Measurements from ENCODE around the gene TMPRSS7.
"Not testable (repeated sequence)": the region's sequence is repeated elsewhere in the genome, so short reads cannot be mapped to it uniquely, and the experiment has no call there.

TMPRSS7 gene

DNA sequence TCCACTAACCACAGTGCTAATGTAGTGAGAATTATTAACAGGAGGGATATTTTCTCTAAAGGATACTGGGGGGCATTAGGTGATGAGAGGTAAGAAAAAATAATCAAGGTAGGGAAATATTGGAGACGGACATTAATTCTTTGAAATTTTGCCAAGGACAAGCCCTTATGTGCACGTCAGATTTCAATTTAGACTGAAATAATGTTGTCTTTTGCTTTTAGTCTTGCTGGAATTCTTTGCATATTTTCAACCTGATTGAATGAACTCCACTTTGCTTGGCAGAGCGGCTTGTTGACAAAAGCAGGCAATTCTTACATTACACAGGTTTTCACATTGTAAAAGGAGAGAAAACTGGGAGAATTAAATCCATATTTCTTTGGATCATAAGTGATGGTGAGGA is 26.6 kb downstream of the TMPRSS7 start:
- no peak for DNase-seq (ENCODE audit: low spot score)

DNA sequence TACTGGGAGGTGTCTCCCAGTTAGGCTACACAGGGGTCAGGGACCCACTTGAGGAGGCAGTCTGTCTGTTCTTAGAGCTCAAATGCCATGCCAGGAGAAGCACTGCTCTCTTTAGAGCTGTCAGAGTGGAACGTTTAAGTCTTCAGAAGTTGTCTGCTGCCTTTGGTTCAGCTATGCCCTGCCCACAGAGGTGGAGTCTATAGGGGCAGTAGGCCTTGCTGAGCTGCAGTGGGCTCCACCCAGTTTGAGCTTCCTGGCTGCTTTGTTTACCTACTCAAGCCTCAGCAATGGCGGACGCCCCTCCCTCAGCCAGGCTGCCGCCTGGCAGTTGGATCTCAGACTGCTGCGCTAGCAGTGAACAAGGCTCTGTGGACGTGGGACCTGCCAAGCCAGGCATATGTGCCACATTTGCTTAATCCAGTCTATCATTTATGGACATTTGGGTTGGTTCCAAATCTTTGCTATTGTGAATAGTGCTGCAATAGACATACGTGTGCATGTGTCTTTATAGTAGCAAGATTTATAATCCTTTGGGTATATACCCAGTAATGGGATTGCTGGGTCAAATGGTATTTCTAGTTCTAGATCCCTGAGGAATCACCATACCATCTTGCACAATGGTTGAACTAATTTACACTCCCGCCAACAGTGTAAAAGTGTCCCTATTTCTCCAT is 38.0 kb downstream of the TMPRSS7 start:
- not testable (repeated sequence) for DNase-seq (ENCODE audit: low spot score)

DNA sequence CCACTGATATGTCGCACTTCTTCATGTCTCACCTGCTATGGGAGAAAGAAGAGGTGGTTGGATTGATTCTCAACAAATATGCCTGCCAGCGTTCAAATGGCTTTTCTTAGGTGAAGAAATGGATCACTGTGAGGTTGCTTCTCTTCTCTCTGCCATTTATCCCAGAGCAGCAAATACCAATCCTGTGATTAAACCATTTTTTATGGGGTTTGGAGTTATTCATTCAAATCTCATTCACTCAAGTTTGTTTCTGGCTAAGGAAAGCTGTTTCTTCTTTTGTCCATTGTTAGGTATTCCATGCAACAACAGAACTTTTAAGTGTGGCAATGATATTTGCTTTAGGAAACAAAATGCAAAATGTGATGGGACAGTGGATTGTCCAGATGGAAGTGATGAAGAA is 39.5 kb downstream of the TMPRSS7 start:
- no peak for DNase-seq (ENCODE audit: low spot score)

DNA sequence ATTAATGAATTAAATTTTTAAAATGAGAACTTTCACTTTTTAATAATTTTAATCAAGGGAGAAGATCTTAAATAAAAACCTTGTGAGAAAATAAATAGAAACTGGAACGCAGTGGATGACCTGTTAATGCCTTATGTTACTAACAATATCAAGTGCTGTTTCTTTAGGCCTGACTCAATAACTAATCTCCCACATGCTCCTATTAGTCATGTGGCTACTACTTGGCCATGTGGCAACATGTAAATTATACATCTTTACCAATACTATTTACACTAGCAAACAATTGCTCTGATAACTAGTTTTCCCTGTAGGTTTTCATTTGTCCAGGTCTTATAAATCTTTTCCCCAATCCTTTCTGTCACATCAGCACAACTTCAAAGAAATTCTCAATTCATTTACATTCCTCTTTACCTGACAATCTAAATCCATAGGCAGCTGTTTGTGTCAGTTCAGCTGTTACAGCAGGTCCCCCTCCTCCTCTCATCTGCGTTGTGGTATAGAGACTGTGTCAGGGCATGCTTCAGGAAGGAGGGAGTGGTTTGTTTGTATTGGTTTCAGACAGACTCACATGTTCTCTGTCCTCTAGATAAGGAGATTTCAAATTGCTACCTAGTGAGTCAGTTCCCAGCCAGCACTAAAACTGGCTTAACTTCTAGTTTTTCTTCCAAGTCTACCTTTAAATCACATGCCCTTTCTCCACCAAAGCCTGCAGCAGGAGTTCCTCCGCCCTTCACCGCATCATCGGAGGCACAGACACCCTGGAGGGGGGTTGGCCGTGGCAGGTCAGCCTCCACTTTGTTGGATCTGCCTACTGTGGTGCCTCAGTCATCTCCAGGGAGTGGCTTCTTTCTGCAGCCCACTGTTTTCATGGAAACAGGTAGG is 40.3 kb downstream of the TMPRSS7 start:
- DNase-seq (ENCODE audit: low spot score) = no peak

DNA sequence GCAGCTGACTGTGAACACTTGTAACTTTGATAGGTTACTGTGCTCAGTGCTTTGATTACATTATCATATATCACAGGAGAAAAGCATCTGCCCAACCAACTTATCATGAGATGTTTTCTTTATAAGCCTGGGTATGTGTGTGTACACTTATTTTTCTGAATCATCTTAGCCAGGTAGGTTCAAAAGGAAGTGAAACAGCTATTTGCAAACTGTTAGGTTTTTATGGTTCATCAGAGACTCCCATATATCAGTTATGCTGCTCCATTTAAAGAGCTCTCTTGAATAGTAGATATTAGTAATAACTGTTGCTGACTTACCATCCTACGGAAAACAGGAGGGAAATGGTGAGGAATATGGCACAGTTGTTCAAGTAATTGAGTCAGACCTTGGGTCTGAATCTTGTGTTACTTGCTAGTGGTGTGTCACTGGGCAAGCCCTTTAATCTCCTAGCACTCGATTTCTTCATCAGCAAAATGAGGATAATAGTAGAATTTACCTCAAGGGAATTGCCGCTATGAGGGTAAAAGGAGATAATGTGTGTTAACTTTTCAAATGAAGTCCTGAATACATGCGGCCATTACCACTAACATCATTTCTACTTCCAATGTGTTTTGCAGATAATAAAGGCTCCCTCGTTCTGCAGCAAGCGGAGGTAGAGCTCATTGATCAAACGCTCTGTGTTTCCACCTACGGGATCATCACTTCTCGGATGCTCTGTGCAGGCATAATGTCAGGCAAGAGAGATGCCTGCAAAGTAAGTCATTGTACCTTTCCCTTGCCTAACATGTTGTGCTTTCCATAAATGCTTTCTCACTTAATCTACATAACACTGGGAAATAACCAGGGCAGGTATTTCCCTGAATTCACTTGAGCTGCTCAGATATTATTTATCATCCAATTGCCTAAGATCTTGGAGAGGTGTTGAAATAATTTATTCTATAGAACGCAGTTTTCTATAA is 43.9 kb downstream of the TMPRSS7 start:
- no peak for DNase-seq (ENCODE audit: low spot score)

DNA sequence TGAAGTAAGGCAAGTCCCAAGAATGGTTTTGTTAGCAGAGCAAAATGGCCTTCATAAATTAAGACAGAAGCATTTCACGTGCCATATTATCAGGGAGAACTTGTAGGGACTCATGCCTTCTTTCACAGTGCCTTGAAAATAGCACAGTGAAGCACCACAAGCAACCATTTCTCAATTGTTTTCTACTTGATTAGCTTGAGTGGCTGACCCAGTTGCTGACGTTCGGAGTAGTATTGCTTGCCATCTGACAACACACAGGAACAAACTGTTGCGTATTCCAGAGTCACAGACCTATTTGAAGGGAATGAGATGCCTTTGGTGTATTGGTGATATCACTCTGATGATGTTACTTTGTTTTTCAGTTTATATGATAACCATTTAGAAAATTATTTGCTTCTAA is 48.7 kb downstream of the TMPRSS7 start:
- DNase-seq (ENCODE audit: low spot score) = no peak

DNA sequence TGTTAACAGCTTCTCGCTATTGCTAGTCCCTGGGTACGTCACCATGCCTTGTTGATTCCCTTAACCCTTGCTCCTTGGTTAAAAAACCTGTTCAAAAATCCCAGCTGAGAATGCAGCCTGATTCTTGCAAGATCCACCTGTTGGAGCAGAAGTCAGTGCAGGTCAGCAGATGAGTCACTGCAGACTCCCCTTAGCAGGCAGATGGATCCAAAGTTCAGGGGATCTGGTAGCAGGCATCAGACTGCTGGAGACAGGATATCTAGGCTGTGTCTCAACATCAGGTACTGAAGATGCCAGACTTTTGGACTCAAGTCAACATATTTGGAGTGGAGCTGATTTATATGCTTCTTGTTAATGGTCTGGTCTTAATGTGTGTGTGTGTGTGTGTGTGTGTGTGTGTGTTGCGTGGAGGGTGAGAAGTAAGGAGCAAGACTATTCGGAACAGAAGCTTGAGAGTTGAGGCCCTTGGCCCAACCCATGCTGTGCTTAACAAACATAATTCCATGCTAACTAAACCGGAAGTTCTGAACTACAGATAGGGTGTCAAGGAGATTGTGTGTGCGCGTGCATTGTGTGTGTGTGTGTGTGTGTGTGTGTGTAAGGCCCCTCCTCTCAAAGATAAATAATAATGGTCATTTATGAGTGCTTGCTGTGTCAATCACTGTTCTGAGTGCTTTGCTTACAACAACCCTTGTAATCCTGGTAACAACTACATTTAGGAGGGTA is 50.6 kb downstream of the TMPRSS7 start:
- no peak for DNase-seq (ENCODE audit: low spot score)

DNA sequence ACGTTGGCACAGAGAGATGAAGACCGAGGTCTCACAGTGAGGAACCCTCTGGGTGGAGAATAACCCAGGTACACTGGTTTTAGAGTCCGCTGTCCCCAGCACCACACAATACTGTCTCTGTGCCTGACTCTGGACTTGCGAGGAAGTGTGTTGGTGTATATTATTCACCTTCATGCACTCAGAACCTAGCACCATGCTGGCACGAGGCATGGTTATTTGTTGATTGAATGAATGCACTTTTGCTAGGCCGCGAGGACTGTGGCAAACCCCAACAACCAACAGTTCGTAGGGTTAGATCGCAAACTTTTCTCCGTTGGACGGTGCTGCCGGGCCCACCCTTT is 51.2 kb downstream of the TMPRSS7 start:
- DNase-seq (ENCODE audit: low spot score) = no peak

DNA sequence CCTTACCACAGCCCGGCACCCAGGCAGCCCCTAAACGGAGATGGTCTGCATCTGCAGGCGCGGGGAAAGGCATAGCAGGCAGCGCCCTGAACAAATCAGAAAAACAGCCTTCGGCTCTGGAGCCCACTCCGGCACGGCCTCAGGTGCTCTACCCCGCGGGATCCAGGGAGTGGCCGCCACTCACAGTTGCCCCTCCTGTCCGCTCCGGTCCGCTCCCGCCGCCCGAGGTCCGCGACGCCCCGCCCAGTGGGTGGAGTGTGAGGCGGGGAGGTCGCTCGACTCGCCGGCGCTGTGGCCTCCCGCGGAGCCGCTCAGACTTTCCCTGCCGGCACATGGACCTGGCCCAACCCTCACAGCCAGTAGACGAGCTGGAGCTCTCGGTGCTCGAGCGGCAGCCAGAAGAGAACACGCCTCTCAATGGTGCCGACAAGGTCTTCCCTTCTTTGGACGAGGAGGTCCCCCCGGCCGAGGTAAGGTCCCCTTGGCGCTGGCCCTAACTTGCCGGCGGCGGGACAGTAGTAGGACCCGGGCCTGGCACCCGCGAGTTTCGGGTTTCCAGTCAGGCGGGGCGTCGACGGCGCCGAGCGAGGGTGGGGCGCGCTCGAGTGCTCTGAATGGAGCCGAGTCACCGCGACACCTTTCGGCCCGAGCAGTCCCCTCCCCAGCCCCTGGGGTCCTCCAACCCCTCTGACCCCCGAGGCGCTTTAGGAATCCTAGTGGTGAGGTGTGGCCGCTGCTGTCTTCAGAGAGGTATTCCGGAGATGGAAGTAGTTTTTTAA is 51.7 kb downstream of the TMPRSS7 start, which contains the start of gene C3orf52:
Gene C3orf52 (plus strand): TSS at position 314 of the 779 bp plus-strand sequence. CDS start 19 bp downstream, at position 333.
- DNase-seq (ENCODE audit: low spot score) = peak; percentile 16

DNA sequence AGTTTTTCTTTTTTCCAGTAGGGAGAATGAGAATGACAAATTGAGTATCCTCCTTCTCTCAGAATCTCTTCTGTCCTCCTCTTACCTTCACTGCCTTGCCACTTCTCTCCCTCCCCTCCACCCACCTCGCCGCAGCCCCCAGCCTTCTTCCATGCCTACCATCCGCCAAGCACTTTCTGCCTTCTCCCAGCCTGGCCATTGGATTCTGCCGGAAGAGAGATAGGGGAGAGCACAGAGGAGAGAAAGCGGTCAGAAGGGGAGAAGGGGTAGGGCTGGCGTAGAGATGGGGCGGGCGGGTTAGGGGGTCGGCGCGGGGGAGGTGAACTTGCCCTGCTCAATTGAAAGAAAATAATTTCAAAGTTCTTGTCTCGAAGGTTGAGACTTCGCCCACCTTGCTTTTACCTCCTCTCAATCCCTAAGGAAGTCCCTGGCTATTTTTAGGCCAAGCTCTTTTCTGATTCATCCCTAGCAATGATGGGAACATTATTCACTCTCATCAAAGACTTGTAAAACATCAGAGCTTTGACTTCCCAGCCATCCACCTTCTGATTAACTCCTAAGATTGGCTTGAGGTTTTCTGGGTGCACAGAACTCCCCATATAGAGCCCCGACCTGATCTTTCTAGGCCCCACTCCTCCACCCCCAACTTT is 52.5 kb downstream of the TMPRSS7 start:
- DNase-seq (ENCODE audit: low spot score) = no peak

DNA sequence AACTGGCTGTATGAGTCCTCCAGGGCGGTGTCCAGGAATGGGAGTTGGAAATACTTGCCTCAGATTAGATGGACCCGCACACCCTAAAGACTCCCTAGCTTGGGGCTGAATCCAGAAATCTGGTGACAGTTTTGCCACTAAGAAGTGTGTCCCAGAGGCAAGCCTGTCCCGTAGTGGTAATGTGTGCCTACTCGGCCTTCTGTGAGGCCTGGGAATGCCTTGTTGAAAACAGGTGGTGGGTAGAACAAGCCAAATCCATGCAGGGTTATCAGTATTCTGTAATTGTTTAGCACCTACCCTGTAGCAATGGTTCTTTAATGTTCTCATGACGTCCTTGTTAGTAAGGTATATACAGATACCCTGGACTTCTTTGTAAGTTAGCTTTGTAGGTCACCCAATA is 53.2 kb downstream of the TMPRSS7 start:
- DNase-seq (ENCODE audit: low spot score) = no peak

DNA sequence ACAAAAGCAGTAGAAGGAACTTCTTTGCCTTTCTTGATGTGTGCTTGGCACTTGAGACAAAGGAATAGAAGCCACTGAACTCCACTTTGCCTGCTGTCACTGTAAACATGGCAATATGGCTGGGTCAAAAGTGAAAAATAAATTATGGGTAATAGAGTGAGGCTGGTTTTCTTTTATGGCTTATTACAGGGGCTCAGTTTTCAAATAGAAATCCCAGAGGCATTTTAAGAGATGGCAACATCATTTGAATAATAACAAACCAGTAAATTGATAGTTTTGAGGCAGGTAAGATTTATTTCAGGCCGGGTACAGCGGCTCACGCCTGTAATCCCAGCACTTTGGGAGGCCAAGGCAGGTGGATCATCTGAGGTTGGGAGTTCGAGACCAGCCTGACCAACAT is 54.4 kb downstream of the TMPRSS7 start:
- no peak for DNase-seq (ENCODE audit: low spot score)

DNA sequence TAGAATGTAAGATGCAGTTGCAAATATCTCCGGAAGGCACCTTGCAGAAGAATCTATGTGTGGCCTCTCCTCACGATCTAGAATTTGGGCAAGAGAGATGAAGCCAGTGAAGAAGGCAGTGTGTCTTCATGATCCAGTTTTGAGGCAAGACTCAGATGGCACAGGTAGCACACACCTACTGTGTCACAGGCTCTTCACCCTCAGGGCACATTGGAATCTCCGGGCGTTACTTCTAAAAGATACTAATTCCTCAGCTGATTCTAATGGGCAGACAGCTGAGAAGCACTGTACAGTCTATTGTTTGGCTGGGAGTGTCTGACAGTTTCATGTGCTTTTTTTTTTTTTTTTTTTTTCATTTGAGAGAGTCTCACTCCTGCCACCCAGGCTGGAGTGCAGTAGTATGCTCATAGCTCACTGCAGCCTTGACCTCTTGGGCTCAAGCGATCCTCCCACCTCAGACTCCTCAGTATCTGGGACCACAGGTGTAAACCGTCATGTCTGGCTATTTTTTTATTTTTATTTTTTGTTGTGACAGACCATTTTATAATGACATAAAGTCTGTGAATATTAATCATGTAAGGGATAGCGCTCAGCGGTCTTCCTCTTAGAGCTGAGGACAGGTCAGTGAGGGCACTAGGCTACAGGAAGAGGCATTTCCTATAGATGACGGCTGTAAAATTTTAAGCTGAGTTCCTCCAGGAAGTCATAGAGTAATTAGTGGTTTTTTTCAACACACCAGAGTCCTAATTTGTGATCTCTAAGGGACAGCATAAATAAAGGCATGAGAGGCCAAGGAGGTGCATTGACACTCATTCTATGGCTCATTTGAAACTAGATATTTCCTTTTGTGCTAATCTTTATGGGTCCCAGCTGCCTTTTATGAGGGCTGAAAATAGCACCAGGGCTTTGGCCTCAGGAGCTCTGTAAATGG is 55.7 kb downstream of the TMPRSS7 start:
- DNase-seq (ENCODE audit: low spot score) = no peak

DNA sequence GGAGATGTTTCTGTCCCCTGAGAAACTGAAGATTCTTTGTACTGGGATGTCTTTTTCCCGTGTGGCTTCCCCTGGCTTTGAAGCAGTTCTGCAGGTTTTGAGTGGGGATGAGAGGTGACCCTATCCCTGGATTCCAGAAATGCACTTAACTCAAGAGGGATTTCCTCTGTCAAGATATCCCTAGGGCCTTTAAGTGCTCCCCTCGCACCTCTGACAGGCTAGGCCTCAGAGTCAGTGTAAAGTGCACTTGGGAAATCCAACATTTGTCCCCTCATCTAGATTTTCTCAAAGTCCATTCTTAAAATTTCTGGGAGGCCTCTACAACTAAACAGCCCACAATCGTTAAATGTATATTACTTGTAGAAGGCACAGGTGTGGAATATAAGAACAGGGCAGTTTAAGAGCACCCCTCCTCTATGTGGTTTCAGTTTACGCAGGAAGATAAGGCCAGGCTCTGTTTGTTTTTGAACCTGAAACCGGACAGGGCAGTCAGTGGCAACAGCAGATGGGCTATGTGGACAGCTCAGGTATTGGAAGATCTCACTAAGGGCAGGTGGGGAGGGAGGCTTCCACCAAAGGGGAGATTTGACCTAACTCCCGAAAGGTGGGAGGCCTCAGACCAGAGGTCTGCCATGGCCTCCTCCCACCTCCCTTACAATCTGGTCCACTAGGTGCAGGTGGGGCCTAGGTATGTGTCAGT is 56.5 kb downstream of the TMPRSS7 start:
- no peak for DNase-seq (ENCODE audit: low spot score)

DNA sequence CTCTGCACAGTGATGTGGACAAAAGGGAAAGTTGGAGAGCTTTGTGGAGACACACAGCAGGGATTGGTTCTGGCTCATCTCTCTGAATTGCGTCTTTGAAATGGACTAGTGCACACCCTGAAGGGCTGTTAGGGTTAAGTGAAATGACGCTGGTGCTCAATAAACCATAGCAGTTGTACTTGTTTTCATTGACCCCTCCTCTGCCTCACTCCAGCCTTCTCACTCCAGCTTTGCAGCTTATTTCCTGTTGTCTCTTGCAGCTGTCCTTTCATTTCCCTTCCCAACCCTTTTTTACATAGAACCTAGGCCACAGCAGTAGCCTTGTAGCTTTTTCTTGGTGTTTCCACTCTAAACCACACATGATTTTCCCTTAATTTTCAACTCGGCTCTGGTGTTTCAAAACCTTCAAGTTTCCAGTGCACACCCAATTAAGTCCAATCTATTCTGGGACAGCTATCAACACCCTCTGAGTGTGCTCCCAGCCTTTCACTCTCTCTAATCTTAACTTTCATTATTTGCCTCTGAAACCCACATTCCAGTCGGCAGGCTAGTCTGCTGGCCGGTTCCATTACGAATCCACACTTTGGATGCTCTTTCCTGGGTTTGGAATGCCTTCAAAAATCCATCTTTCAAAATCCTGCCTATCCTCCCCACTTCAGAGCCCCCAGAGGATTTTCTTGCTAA is 58.1 kb downstream of the TMPRSS7 start:
- peak; percentile 38 for DNase-seq (ENCODE audit: low spot score)

DNA sequence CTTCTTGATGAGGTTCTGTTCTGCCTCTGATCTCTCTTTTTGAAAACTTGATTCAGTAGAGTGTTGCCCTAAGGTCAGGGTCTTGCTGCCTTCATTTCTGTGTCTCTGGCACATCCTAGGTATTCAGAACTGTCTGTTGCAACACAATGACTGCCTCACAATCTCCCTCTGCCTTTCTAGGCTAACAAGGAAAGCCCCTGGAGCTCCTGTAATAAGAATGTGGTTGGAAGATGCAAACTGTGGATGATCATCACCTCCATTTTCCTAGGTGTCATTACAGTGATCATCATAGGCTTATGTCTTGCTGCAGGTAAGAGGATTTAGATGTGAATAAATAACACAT is 58.6 kb downstream of the TMPRSS7 start:
- no peak for DNase-seq (ENCODE audit: low spot score)

DNA sequence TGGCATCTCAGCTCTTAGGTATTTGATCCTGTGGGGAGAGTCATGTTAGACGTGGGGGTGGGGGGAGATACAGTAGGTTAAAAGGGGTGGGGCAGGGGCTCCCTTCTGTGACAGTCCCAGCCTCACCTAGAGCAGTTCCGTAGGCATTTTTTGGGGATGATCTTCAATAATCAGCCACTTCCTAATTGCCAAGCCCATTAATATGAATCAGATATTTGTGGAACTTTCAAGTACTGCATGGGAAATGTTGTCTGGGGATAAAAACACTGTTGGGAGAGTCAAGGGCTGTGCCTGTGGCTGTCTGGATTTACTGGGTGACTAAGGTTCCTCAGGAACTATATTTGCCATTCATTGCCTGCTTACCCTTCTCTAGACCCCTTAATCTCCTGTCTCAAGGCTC is 61.2 kb downstream of the TMPRSS7 start:
- DNase-seq (ENCODE audit: low spot score) = no peak

DNA sequence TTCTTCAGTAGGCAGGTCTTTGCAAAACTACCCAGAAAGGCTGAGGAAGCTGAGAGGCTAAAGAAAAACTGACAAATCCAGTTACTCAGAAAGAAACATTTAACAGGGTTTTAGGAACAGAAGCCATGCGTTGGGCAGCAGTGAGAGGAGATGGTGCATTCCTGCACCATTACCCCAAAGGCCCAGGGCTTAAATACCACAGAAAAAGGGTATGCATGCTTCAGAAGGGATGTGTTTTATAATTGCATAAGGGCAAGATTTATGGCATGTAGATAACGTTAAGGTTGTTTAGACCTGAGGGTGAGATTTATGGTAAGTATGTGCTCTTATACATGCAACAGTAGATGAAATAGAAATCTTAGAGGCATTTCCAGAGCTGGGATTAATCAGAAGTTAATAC is 61.6 kb downstream of the TMPRSS7 start:
- no peak for DNase-seq (ENCODE audit: low spot score)

Measured in NAMALWA (cell line).